ENCODE results near the gene BCAR3.

Gene BCAR3

GRCh38 chr1:93614541-93614940, 67.1 kb downstream of the BCAR3 start:
- DNase-seq = no peak

GRCh38 chr1:93613898-93614297, 67.7 kb downstream of the BCAR3 start:
- DNase-seq = no peak

DNA sequence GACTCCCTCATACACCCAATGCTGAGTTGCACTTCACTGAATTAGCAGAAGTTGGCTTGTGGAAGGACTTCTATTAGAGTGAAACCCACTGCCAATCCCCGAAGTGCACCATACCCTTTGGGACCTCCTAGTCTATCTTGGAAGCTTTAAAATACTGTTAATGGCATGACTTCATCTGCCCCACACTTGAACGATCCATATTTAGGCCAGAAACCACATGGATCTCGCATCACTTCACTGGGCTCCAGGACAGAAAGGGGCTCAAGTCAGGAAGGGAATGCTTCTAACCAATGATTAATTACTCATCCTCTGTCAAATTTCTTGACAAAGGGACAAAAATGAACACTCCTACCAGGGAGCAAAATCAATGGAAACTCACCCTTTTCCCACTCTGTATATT, 69.1 kb downstream of the BCAR3 start:
- no peak for DNase-seq

DNA sequence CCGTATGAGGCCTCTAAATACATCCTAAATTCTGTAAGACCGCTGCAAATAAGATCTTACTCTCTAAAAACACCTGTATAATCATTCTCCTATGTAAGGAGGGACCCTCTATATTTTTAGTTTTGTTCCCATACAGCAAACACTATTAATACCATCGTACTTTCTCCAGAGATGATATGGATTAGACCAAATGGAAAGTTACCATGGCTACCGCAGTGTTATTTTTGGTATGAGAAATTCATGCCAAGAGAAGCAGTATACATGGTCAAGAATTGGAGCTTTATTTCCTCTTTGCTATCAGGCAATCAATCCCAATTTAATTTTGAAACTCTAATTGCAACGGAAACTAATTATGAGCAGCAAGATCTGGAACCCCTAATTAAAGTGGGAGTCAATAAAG, 70.0 kb downstream of the BCAR3 start:
- DNase-seq = no peak

DNA sequence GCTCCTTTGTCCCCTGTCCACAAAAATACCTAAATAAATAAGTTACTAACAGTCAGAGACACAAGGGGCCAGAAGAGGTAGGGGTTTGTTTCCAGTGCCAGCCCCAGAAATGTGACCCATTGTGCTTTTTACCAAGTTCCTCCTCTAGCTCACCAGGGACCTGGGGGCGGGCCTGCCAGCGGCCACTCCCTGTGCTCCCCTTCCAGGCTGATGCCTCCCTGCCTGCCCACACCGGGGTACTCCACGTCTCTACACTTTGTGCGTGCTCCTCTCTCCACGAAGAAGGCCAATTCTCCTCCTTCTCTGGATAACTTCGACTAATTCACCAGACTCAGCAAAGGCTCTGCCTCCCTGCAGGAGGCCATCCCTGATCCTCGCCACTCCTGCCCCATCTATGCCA, 72.1 kb downstream of the BCAR3 start:
- DNase-seq = no peak

- DNase-seq = no peak
These were observed 73.2 kb downstream of the BCAR3 start for GRCh38 chr1:93608187-93609109.

- peak; percentile 81 for DNase-seq
These were observed 73.8 kb downstream of the BCAR3 start for GRCh38 chr1:93607814-93608186.

DNA sequence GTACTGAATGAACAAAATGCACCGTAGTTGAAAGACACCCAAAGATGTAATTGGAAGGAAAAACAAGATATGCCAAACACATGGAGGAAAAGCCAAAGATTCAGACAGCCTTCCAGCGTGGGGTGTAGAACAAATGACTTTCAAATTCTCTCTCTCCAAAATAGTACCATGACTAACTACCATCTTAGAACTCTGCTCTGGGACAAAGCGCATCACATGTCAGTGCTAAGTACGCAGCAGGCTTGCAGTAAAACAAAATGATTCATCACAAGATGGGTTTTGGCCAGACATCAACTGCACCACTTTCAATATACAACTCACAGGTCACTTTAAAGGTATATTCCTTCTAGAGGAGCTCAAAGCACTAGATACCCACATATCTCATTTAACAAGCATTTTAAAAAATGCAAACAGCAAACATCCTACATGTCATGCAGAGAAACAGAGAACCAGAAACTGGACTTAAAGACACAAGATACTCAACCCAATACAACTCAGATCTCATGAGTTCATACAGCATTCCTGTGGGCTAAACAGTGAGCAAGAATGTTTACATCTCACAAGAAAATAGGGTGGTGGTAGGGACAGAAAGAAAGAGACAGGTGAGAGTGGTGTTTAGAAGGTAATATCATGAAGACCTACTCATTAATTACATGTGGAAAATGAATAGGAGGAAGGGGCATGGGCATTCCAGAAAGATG, 75.7 kb downstream of the BCAR3 start:
- no peak for DNase-seq

DNA sequence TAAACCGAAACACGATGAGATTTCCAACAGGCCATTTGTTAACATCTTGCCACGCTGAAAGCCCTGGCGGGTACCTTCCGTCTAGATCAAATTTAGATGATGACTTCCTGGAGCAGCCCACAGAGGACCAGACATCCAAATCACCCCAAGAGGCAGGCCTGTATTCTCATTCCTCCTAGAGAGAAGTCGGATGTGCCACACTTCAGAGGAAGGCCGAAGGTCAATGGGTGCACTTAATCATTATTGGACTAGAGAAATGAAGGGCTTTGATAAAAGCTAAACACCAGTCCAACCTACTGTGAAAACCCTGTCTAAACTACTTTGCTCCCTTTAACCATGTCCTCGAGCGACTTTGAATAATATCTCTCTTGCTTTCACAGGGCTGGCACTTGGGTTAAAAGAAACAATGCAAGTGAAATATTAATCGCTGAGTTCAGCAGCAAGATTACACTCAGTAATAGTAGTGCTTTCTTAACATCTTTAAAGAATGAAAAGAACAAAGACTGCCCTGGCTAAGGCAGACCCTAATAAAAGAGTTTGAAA, 76.5 kb downstream of the BCAR3 start:
- DNase-seq = no peak

DNA sequence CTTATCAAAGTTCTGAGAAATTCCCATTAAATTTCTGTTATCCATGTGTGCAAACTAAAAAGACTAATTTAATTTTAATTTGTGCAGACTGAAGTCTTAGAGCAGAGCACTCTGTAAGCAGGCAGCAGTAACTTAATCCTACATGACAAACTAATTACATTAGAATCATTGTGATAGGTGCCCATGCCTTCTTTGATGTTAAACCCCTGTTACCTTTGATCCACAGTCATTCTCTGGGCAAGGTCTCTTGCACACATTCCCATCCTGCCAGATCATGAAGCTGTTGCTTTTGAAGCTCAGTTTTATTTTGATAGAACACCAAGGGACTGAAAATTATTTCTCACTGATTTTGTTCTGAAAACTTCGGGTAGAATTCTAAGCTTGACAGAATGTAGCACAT, 77.2 kb downstream of the BCAR3 start:
- no peak for DNase-seq

DNA sequence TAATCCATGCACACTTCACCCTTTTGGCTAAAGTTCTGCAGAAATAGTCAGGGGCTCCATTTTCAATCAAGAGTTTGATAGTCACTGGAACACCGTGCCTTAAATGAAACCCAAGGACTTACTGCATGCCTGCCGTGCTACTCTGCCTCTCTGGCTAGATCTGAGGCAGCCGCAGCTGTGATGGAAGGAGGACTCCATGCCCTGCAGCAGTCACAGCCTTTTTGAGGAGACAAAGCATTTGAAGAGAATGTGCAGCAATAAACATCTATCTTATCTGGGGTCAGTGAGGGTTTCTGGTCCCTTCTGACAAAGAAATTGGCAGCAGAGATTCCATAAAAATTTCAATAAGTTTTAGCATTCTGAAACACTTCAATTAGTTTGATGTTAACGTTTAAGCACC, 78.0 kb downstream of the BCAR3 start:
- DNase-seq = no peak

DNA sequence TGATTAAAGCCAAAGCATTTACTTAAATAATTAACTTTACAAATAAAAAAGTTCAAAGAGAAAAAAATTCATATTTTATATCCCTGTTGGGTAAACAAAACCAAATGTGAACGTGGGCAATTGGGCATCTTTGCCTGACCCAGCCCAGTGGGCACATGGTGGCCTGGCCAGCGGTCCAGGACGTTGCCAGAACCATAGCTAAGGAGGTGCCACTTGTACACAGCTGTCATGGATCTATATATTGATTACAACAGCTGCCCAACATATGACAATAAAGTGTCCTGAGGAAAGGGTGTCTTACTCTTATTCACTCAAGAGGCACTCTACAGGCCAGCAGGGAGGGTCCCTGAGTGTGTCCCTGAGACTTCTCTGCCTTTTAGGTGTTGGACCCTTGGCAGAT, 78.5 kb downstream of the BCAR3 start:
- no peak for DNase-seq

- no peak for DNase-seq
These were observed 79.5 kb downstream of the BCAR3 start for GRCh38 chr1:93602101-93602500.

DNA sequence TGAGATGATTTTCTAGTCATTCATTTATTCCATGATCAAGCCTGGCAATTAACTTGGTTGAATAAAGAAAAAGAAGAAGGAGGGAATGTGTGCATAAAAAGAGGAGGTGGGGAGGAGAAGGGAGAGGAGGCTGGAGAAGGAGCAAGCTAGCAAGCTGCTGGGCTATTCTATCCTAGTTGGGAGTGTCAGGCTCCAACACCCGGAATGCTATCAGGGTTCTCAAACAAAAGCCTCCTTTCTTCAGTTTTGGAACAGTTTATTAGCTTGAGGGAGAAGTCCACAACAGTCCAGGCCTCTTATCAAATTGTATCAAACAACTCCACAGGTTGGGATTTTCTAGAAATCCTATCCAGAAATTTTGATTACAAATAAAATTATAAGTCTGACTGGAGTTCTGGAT, 80.0 kb downstream of the BCAR3 start:
- DNase-seq = no peak

- DNase-seq = no peak
These were observed 81.0 kb downstream of the BCAR3 start for GRCh38 chr1:93600663-93601062.

DNA sequence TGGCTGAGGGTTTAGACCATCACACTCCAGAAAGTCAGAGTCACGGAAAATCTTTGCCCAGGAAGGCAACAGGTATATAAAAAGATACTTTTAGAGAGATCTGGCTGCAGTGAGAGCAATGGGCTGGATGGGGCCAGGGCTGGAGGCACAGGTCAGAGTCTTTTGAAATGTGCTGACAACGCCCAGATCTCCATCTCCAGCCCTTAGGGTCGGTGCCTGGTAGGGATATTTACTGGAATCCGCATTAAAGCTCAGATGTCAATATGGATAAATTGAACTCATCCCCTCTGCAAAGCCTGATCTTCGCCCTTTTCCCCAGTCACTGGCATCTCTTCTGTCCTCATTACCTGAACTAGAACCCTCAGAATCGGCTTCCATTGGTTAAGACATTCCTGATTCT, 82.2 kb downstream of the BCAR3 start:
- DNase-seq = no peak

DNA sequence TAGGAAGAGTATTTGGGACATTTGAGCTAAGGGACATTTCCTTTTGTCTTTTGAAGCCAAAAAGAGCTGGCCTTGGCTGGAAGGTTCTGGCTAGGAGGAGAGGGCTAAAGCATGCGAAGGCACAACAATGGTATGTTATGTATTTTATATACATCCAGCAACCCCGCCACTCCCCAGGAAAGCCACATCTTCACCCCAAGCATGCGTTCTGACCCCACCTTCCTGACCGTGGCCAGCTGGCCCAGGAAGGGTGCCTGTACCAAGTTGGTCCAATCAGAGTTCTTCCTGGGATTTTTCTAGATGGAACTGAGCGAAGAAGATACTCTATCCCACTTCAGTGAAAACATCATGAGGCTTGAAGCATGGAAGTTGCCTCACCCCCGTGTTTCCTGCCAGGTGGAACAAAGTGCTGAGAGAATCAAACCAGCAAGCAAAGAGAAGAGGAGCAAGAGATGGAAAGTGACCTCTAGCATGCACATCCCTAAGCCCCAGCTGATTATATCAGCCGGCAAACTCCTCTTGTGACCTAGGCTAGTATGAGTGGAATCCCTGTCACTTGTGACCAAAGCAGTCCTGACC, 82.7 kb downstream of the BCAR3 start:
- DNase-seq = no peak

GRCh38 chr1:93598396-93598795, 83.2 kb downstream of the BCAR3 start:
- no peak for DNase-seq

- DNase-seq = no peak
These were observed 83.9 kb downstream of the BCAR3 start for GRCh38 chr1:93597709-93598108.

DNA sequence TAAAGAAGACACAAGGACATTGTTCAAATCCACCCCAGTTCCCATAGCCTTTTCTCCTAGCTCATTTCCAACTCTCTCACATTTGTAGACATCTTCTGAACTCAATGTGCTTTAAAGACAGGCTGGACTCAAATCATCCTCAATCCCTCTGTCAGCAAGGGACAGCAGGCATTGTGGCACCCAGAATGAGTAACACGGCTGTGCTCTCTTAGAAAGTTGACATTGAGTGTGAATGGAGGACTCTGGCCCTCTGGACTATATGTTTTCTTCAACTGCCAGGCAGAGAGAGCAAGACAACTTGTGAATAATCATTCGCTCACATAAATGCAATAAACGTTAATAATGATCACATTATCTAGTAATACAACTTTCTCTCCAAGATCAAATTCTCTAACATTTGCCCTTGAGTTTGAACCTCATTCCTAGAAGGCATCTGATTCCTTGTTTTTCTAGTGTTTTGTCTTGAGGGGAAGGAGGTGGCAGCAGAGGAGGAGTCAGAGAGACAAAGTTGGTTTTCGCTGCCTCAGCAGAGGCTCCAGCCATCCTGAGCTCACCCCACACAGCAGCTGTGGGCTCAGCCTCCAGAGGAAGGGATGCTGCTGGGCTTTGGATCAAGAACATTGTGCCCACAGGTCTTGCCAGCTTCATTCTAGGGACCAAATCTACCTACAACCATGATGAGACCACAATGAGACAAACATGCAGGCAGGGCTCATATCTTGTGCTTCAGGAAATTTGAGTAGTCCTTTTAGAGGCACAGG, 85.1 kb downstream of the BCAR3 start:
- no peak for DNase-seq

GRCh38 chr1:93595743-93596142, 85.9 kb downstream of the BCAR3 start:
- no peak for DNase-seq

DNA sequence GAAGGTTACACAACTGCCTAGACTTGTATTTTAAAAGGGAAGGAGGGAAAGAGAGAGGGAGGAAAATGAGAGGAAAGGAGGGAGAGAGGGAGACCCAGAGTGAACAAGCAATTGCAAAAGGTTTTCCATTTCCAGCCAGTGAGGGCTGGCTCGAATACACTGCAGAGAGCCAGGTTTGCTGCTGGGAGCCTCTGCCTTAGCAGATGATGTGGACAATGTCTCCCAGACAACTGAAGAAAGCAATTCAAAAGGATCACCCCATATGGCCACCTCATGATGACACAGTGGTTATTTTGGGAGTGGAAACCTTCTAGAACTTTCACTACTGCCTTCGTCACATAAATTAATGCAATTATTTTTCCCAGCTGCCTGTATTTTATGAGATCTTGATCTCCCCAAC, 86.4 kb downstream of the BCAR3 start:
- DNase-seq = no peak

DNA sequence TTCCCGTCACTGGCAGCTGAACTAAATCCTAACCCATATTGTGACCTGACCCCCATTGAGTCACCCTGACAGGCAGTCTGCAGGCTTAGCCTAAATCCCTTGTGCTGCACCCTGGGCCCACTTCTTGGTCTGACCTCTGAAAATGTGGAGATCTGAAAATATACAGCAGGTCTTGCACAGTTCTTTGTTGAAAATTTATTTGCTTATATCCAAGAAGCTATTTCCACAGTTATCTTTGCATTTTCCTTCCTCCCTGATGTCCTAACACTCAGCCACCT, 87.1 kb downstream of the BCAR3 start:
- DNase-seq = no peak
